ENCODE data around the gene NCOA6. TPM values are rescaled to one million over a fixed set of nuclear protein-coding genes. Genes with fewer than 3 reads are reported as not detected.

The NCOA6 gene
- total RNA-seq, 1 donor from 2014 or later: 42.5 TPM

GRCh38 chr20:34772437-34772836 lies 53.0 kb downstream of the NCOA6 start:
- no peak for TF ChIP-seq CTCF (IDR thresholded peaks at IDR 0.05; ENCODE audit: unreplicated experiment)
- no peak for DNase-seq (ENCODE audit: low spot score in 2 of 2, unreplicated experiment in 2 of 2)
- Mint-ChIP-seq H3K27ac (peak overlapping the region; percentile 61), H3K27me3 (ENCODE audit: low read depth) (no peaks in the 10 kb centered on the region), H3K36me3 (peaks cover 36% of the 10 kb centered on the region), H3K9me3 (no peaks in the 10 kb centered on the region), H3K4me1 (peaks cover 9% of the 10 kb centered on the region), H3K4me3 (no peak overlapping the region)

GRCh38 chr20:34771680-34772081 lies 53.8 kb downstream of the NCOA6 start:
- Mint-ChIP-seq H3K9me3 (no peaks in the 10 kb centered on the region), H3K4me3 (no peak overlapping the region), H3K27me3 (ENCODE audit: low read depth) (no peaks in the 10 kb centered on the region), H3K4me1 (peaks cover 9% of the 10 kb centered on the region), H3K27ac (peak overlapping the region; percentile 58), H3K36me3 (peaks cover 36% of the 10 kb centered on the region)
- no peak for DNase-seq (ENCODE audit: low spot score in 2 of 2, unreplicated experiment in 2 of 2)
- TF ChIP-seq CTCF (IDR thresholded peaks at IDR 0.05; ENCODE audit: unreplicated experiment): no peak

- Mint-ChIP-seq H3K36me3 (peaks cover 31% of the 10 kb centered on the region), H3K4me3 (no peak overlapping the region), H3K4me1 (peaks cover 9% of the 10 kb centered on the region), H3K9me3 (no peaks in the 10 kb centered on the region), H3K27ac (no peak overlapping the region), H3K27me3 (ENCODE audit: low read depth) (no peaks in the 10 kb centered on the region)
- DNase-seq (ENCODE audit: low spot score in 2 of 2, unreplicated experiment in 2 of 2): no peak
- no peak for TF ChIP-seq CTCF (IDR thresholded peaks at IDR 0.05; ENCODE audit: unreplicated experiment)
Observed at GRCh38 chr20:34768096-34768495, 57.4 kb downstream of the NCOA6 start.

GRCh38 chr20:34762031-34762555 lies 63.4 kb downstream of the NCOA6 start:
- no peaks in the 10 kb centered on the region for H3K27me3 Mint-ChIP-seq (ENCODE audit: low read depth)

GRCh38 chr20:34755367-34755766 lies 70.1 kb downstream of the NCOA6 start:
- Mint-ChIP-seq H3K27me3 (ENCODE audit: low read depth) (no peaks in the 10 kb centered on the region), H3K4me1 (no peaks in the 10 kb centered on the region), H3K9me3 (no peaks in the 10 kb centered on the region), H3K36me3 (peaks cover 50% of the 10 kb centered on the region), H3K27ac (no peak overlapping the region), H3K4me3 (no peak overlapping the region)
- no peak for TF ChIP-seq CTCF (IDR thresholded peaks at IDR 0.05; ENCODE audit: unreplicated experiment)
- no peak for DNase-seq (ENCODE audit: low spot score in 2 of 2, unreplicated experiment in 2 of 2)

More at GRCh38 chr20:34762031-34762555, 63.4 kb downstream of the NCOA6 start:
- Mint-ChIP-seq H3K36me3 (peaks cover 53% of the 10 kb centered on the region), H3K4me1 (no peaks in the 10 kb centered on the region), H3K9me3 (no peaks in the 10 kb centered on the region), H3K4me3 (no peak overlapping the region), H3K27ac (no peak overlapping the region)
- DNase-seq (ENCODE audit: low spot score in 2 of 2, unreplicated experiment in 2 of 2): no peak
- TF ChIP-seq CTCF (IDR thresholded peaks at IDR 0.05; ENCODE audit: unreplicated experiment): no peak

- Mint-ChIP-seq H3K27me3 (ENCODE audit: low read depth) (no peaks in the 10 kb centered on the region), H3K27ac (peak overlapping the region; percentile 52), H3K4me1 (no peaks in the 10 kb centered on the region), H3K9me3 (no peaks in the 10 kb centered on the region), H3K4me3 (no peak overlapping the region), H3K36me3 (peaks cover 49% of the 10 kb centered on the region)
- no peak for TF ChIP-seq CTCF (IDR thresholded peaks at IDR 0.05; ENCODE audit: unreplicated experiment)
- DNase-seq (ENCODE audit: low spot score in 2 of 2, unreplicated experiment in 2 of 2): no peak
Observed at GRCh38 chr20:34754611-34755010, 70.8 kb downstream of the NCOA6 start.
